ENCODE measurements around the gene LRP6.
A peak's percentile ranks its signal among the peaks of the same experiment; 100 is the strongest.
"Not testable (repeated sequence)": the region's sequence is repeated elsewhere in the genome, so short reads cannot be mapped to it uniquely, and the experiment has no call there.

The LRP6 gene

GRCh38 chr12:12128670-12129069 is 138.2 kb downstream of the LRP6 start:
- TF ChIP-seq CTCF (IDR thresholded peaks at IDR 0.05; ENCODE audit: insufficient read depth, low read depth, low read length, missing control alignments), result no peak
- no peak for DNase-seq (ENCODE audit: low read depth)
- H3K4me3 ChIP-seq (ENCODE audit: low read length), result no peak overlapping the region

GRCh38 chr12:12127304-12127703 is 139.5 kb downstream of the LRP6 start:
- no peak overlapping the region for H3K4me3 ChIP-seq (ENCODE audit: low read length)
- no peak for DNase-seq (ENCODE audit: low read depth)
- no peak for TF ChIP-seq CTCF (IDR thresholded peaks at IDR 0.05; ENCODE audit: insufficient read depth, low read depth, low read length, missing control alignments)

- TF ChIP-seq CTCF (IDR thresholded peaks at IDR 0.05; ENCODE audit: insufficient read depth, low read depth, low read length, missing control alignments), result no peak
- no peak overlapping the region for H3K4me3 ChIP-seq (ENCODE audit: low read length)
- peak; percentile 90 for DNase-seq (ENCODE audit: low read depth)
These were observed 140.3 kb downstream of the LRP6 start for GRCh38 chr12:12126551-12126950.

- no peak overlapping the region for H3K4me3 ChIP-seq (ENCODE audit: low read length)
- no peak for DNase-seq (ENCODE audit: low read depth)
- no peak for TF ChIP-seq CTCF (IDR thresholded peaks at IDR 0.05; ENCODE audit: insufficient read depth, low read depth, low read length, missing control alignments)
These were observed 143.7 kb downstream of the LRP6 start for GRCh38 chr12:12123036-12123604.

GRCh38 chr12:12121061-12121460 is 145.8 kb downstream of the LRP6 start:
- H3K4me3 ChIP-seq (ENCODE audit: low read length), result no peak overlapping the region
- no peak for TF ChIP-seq CTCF (IDR thresholded peaks at IDR 0.05; ENCODE audit: insufficient read depth, low read depth, low read length, missing control alignments)
- no peak for DNase-seq (ENCODE audit: low read depth)

- no peak for DNase-seq (ENCODE audit: low read depth)
- TF ChIP-seq CTCF (IDR thresholded peaks at IDR 0.05; ENCODE audit: insufficient read depth, low read depth, low read length, missing control alignments), result no peak
- H3K4me3 ChIP-seq (ENCODE audit: low read length), result no peak overlapping the region
These were observed 150.2 kb downstream of the LRP6 start for GRCh38 chr12:12116677-12117076.

GRCh38 chr12:12115514-12115913 is 151.3 kb downstream of the LRP6 start:
- H3K4me3 ChIP-seq (ENCODE audit: low read length), result no peak overlapping the region
- TF ChIP-seq CTCF (IDR thresholded peaks at IDR 0.05; ENCODE audit: insufficient read depth, low read depth, low read length, missing control alignments), result no peak
- no peak for DNase-seq (ENCODE audit: low read depth)

- not testable (repeated sequence) for H3K4me3 ChIP-seq (ENCODE audit: low read length); DNase-seq (ENCODE audit: low read depth)
These were observed 155.8 kb downstream of the LRP6 start for GRCh38 chr12:12110923-12111555.

Measured in epithelial cell of esophagus (primary cell).